Right renal pelvis (tissue), 4 donors: ENCODE data around the gene FRYL. TPM values are rescaled to one million over a fixed set of nuclear protein-coding genes. Genes with fewer than 3 reads are reported as not detected.
"Not testable (repeated sequence)": the region's sequence is repeated elsewhere in the genome, so short reads cannot be mapped to it uniquely, and the experiment has no call there.

Source experiments
- DNase-seq, 4 donors: peaks; one replicate each; pipeline ENCODE4 v3.0.0-alpha.2; 2013; ENCODE audit warnings: low read depth in 4 of 4, low spot score in 3 of 4, missing footprints in 1 of 4
- polyA plus RNA-seq, 4 donors: library from polyadenylated mRNA; unstranded; fragments of 120-200 nt; gene quantifications; one replicate each; pipeline ENCODE4 v1.2.1, GENCODE V29; 2013; ENCODE audit not compliant: insufficient read length in 4 of 4

FRYL gene
- polyA plus RNA-seq, 4 donors: 39.7 to 51.2 (median 47.1) TPM

- no peak for DNase-seq
Observed at GRCh38 chr4:48462363-48462762, 317.7 kb downstream of the FRYL start.

GRCh38 chr4:48461000-48461399 lies 319.1 kb downstream of the FRYL start:
- no peak for DNase-seq

GRCh38 chr4:48454591-48454990 lies 325.5 kb downstream of the FRYL start:
- DNase-seq: no peak

- DNase-seq: not testable (repeated sequence)
Observed at GRCh38 chr4:48451656-48452055, 328.4 kb downstream of the FRYL start.

- no peak for DNase-seq
Observed at GRCh38 chr4:48450740-48451139, 329.3 kb downstream of the FRYL start.

GRCh38 chr4:48449151-48449550 lies 330.9 kb downstream of the FRYL start:
- DNase-seq: no peak

Other genes starting within 250 kb of the FRYL start
- 100 to 1,000 TPM; 240 to 318 (median 287) TPM for gene OCIAD1, start 50.8 kb upstream of the FRYL start, polyA plus RNA-seq
- 100 to 1,000 TPM; 195 to 226 (median 215) TPM for gene OCIAD2, start 126.5 kb upstream of the FRYL start, polyA plus RNA-seq
- gene CWH43, start 206.0 kb upstream of the FRYL start, polyA plus RNA-seq: 1 to 10 TPM; 5.7 to 8.3 (median 7.0) TPM